T-helper 1 cell treated with Interleukin-12 subunit alpha and Interleukin-12 subunit beta and Interleukin-4 antibody, amounts not matched to agents 30 μg/mL and 1 μg/mL, for 36 hours (primary cell): ENCODE results near the gene SEMA3C.

ENCODE experiments used
- H3K27ac Mint-ChIP-seq: one replicate; pipeline ENCODE4 v1.8.0; 2021; ENCODE audit warnings: mild to moderate bottlenecking, mixed read lengths
- H3K27me3 Mint-ChIP-seq: one replicate; pipeline ENCODE4 v1.8.0; 2021; ENCODE audit warnings: low read depth, mixed read lengths
- H3K36me3 Mint-ChIP-seq: one replicate; pipeline ENCODE4 v1.8.0; 2021; ENCODE audit warnings: low read depth, mixed read lengths
- H3K4me1 Mint-ChIP-seq: one replicate; pipeline ENCODE4 v1.8.0; 2021; ENCODE audit warnings: low read depth, mixed read lengths
- H3K4me3 Mint-ChIP-seq: one replicate; pipeline ENCODE4 v1.8.0; 2021; ENCODE audit warnings: mild to moderate bottlenecking, moderate library complexity, mixed read lengths
- H3K9me3 Mint-ChIP-seq: one replicate; pipeline ENCODE4 v1.8.0; 2021; ENCODE audit warnings: mixed read lengths

SEMA3C gene

GRCh38 chr7:80883154-80884025 is 35.5 kb downstream of the SEMA3C start:
- Mint-ChIP-seq H3K27ac (no peak overlapping the region), H3K36me3 (no peaks in the 10 kb centered on the region), H3K9me3 (no peaks in the 10 kb centered on the region), H3K27me3 (no peaks in the 10 kb centered on the region), H3K4me3 (no peak overlapping the region), H3K4me1 (no peaks in the 10 kb centered on the region)

- Mint-ChIP-seq H3K4me1 (no peaks in the 10 kb centered on the region), H3K27ac (no peak overlapping the region), H3K9me3 (no peaks in the 10 kb centered on the region), H3K27me3 (no peaks in the 10 kb centered on the region), H3K36me3 (no peaks in the 10 kb centered on the region), H3K4me3 (no peak overlapping the region)
Measured at GRCh38 chr7:80882213-80882801, 36.5 kb downstream of the SEMA3C start.

GRCh38 chr7:80881351-80881900 is 37.4 kb downstream of the SEMA3C start:
- Mint-ChIP-seq H3K4me1 (no peaks in the 10 kb centered on the region), H3K36me3 (no peaks in the 10 kb centered on the region), H3K27me3 (no peaks in the 10 kb centered on the region), H3K9me3 (no peaks in the 10 kb centered on the region), H3K27ac (no peak overlapping the region), H3K4me3 (no peak overlapping the region)

- H3K4me1 Mint-ChIP-seq: no peaks in the 10 kb centered on the region
- H3K4me3 Mint-ChIP-seq: no peak overlapping the region
- no peaks in the 10 kb centered on the region for H3K9me3 Mint-ChIP-seq
- no peaks in the 10 kb centered on the region for H3K36me3 Mint-ChIP-seq
- no peak overlapping the region for H3K27ac Mint-ChIP-seq
- H3K27me3 Mint-ChIP-seq: no peaks in the 10 kb centered on the region
Measured at GRCh38 chr7:80879849-80880248, 39.0 kb downstream of the SEMA3C start.

- no peaks in the 10 kb centered on the region for H3K36me3 Mint-ChIP-seq
- H3K4me1 Mint-ChIP-seq: no peaks in the 10 kb centered on the region
- H3K9me3 Mint-ChIP-seq: no peaks in the 10 kb centered on the region
- no peak overlapping the region for H3K4me3 Mint-ChIP-seq
- no peaks in the 10 kb centered on the region for H3K27me3 Mint-ChIP-seq
- H3K27ac Mint-ChIP-seq: no peak overlapping the region
Measured at GRCh38 chr7:80876894-80877414, 41.9 kb downstream of the SEMA3C start.

GRCh38 chr7:80875537-80876120 is 43.2 kb downstream of the SEMA3C start:
- Mint-ChIP-seq H3K27ac (no peak overlapping the region), H3K27me3 (no peaks in the 10 kb centered on the region), H3K4me3 (no peak overlapping the region), H3K36me3 (no peaks in the 10 kb centered on the region), H3K9me3 (no peaks in the 10 kb centered on the region), H3K4me1 (no peaks in the 10 kb centered on the region)

- H3K27me3 Mint-ChIP-seq: no peaks in the 10 kb centered on the region
- no peak overlapping the region for H3K27ac Mint-ChIP-seq
- H3K4me1 Mint-ChIP-seq: no peaks in the 10 kb centered on the region
- H3K4me3 Mint-ChIP-seq: no peak overlapping the region
- no peaks in the 10 kb centered on the region for H3K36me3 Mint-ChIP-seq
- H3K9me3 Mint-ChIP-seq: no peaks in the 10 kb centered on the region
Measured at GRCh38 chr7:80873140-80873539, 45.7 kb downstream of the SEMA3C start.

- Mint-ChIP-seq H3K4me1 (no peaks in the 10 kb centered on the region), H3K4me3 (no peak overlapping the region), H3K9me3 (no peaks in the 10 kb centered on the region), H3K36me3 (no peaks in the 10 kb centered on the region), H3K27me3 (no peaks in the 10 kb centered on the region), H3K27ac (no peak overlapping the region)
Measured at GRCh38 chr7:80871228-80871627, 47.6 kb downstream of the SEMA3C start.

GRCh38 chr7:80870813-80871212 is 48.0 kb downstream of the SEMA3C start:
- Mint-ChIP-seq H3K4me3 (no peak overlapping the region), H3K4me1 (no peaks in the 10 kb centered on the region)

GRCh38 chr7:80869821-80870751 is 48.8 kb downstream of the SEMA3C start:
- Mint-ChIP-seq H3K27ac (no peak overlapping the region), H3K27me3 (no peaks in the 10 kb centered on the region), H3K4me1 (no peaks in the 10 kb centered on the region), H3K9me3 (no peaks in the 10 kb centered on the region), H3K4me3 (no peak overlapping the region), H3K36me3 (no peaks in the 10 kb centered on the region)

More at GRCh38 chr7:80870813-80871212, 48.0 kb downstream of the SEMA3C start:
- H3K27me3 Mint-ChIP-seq: no peaks in the 10 kb centered on the region
- no peaks in the 10 kb centered on the region for H3K36me3 Mint-ChIP-seq
- no peaks in the 10 kb centered on the region for H3K9me3 Mint-ChIP-seq
- no peak overlapping the region for H3K27ac Mint-ChIP-seq

- Mint-ChIP-seq H3K27ac (no peak overlapping the region), H3K27me3 (no peaks in the 10 kb centered on the region), H3K36me3 (no peaks in the 10 kb centered on the region), H3K4me3 (no peak overlapping the region), H3K4me1 (no peaks in the 10 kb centered on the region), H3K9me3 (no peaks in the 10 kb centered on the region)
Measured at GRCh38 chr7:80869106-80869784, 49.6 kb downstream of the SEMA3C start.

- H3K27me3 Mint-ChIP-seq: no peaks in the 10 kb centered on the region
- no peaks in the 10 kb centered on the region for H3K36me3 Mint-ChIP-seq
- H3K4me3 Mint-ChIP-seq: no peak overlapping the region
- H3K9me3 Mint-ChIP-seq: no peaks in the 10 kb centered on the region
- no peaks in the 10 kb centered on the region for H3K4me1 Mint-ChIP-seq
- no peak overlapping the region for H3K27ac Mint-ChIP-seq
Measured at GRCh38 chr7:80868566-80868965, 50.3 kb downstream of the SEMA3C start.

- no peaks in the 10 kb centered on the region for H3K4me1 Mint-ChIP-seq
- H3K36me3 Mint-ChIP-seq: no peaks in the 10 kb centered on the region
- no peaks in the 10 kb centered on the region for H3K27me3 Mint-ChIP-seq
- H3K27ac Mint-ChIP-seq: no peak overlapping the region
- no peaks in the 10 kb centered on the region for H3K9me3 Mint-ChIP-seq
- H3K4me3 Mint-ChIP-seq: no peak overlapping the region
Measured at GRCh38 chr7:80860554-80860953, 58.3 kb downstream of the SEMA3C start.
